ENCODE results near the gene NAA25.

NAA25 gene

DNA sequence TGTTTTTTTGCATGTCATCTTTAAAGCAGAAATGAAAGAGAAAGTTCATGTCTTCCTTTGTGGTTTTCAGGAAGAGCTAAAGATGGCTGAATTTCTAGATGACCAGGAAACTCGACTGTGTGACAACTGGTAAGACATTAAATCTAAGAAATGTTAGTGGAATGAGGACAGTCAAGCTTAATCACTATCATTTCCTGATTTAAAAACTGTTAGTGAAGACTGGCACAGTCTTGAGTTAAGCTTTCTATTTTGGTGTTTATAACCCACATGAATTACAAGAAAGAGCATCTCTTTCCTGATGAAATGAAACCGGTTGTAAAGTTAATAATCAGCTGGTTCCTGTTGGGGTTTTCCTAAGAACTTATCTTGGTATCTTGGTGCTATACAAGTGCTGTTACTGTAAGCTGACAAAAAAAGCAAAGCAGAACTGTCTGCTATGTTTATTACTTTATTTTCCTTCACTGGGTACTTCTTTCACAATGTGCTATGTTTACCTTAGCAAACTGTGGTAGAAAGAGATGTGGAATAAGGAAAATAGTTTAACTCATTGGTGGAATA is 21.9 kb upstream of the NAA25 start:
- no peak for DNase-seq
- H3K4me3 ChIP-seq (ENCODE audit: low read depth, low read length) = no peak overlapping the region
- no peaks in the 10 kb centered on the region for H3K9me3 ChIP-seq
- H3K27me3 ChIP-seq = no peaks in the 10 kb centered on the region
- no peaks in the 10 kb centered on the region for H3K4me1 ChIP-seq
- H3K36me3 ChIP-seq = peaks cover 11% of the 10 kb centered on the region
- TF ChIP-seq, protein P1, sequence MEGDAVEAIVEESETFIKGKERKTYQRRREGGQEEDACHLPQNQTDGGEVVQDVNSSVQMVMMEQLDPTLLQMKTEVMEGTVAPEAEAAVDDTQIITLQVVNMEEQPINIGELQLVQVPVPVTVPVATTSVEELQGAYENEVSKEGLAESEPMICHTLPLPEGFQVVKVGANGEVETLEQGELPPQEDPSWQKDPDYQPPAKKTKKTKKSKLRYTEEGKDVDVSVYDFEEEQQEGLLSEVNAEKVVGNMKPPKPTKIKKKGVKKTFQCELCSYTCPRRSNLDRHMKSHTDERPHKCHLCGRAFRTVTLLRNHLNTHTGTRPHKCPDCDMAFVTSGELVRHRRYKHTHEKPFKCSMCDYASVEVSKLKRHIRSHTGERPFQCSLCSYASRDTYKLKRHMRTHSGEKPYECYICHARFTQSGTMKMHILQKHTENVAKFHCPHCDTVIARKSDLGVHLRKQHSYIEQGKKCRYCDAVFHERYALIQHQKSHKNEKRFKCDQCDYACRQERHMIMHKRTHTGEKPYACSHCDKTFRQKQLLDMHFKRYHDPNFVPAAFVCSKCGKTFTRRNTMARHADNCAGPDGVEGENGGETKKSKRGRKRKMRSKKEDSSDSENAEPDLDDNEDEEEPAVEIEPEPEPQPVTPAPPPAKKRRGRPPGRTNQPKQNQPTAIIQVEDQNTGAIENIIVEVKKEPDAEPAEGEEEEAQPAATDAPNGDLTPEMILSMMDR (IDR thresholded peaks at IDR 0.05; ENCODE audit: low read depth, low read length) = no peak

DNA sequence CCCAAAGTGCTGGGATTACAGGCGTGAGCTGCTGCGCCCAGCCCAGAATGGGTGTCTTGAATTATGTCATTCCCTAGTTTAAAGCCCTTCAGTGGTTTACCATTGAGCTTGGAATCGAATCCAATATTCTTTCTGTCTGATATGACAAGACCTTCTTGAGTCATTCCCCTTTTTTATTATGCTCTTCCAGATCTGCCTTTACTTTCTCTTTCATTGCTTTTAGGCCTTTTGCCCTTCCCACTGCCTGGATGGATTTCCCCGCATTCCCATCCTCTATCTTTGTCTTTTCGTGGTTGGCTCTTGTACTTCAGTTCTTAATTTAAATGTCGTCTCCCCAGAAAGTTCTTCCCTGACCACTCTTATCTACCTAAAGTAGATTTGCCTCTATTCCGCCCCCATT is 18.3 kb upstream of the NAA25 start:
- Histone ChIP-seq H3K27me3 (no peaks in the 10 kb centered on the region), H3K36me3 (no peaks in the 10 kb centered on the region; the same call in 1 of the 2 replicates), H3K4me1 (no peaks in the 10 kb centered on the region; the same call in 1 of the 2 replicates), H3K9me3 (no peaks in the 10 kb centered on the region), H3K4me3 (ENCODE audit: low read depth, low read length) (no peak overlapping the region)
- no peak for DNase-seq
- TF ChIP-seq, protein P1 (IDR thresholded peaks at IDR 0.05; ENCODE audit: low read depth, low read length) = no peak

DNA sequence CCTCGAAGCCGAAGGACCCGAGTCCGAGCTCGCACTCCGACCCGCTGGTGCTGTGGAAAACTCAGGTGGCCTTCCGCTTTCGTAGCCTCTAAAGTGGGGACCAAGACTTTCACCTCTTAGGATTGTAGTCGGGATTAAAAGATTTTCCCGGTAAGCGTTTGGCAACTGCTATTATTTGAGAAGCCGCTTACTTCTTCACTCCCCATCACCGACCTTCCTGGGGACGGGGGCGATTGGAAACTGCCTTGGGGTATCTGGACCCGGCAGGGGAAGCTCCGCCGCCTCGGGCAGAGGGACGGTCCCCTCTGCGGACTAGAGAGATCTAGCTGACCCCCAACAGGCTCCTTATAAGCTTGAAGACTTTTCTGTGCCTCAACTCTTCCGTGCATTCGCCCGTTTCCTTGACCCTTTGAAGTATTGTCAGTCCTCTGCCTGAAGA is 17.4 kb upstream of the NAA25 start:
- DNase-seq = no peak
- TF ChIP-seq, protein P1 (IDR thresholded peaks at IDR 0.05; ENCODE audit: low read depth, low read length) = no peak
- H3K9me3 ChIP-seq = no peaks in the 10 kb centered on the region
- no peaks in the 10 kb centered on the region; the same call in 1 of the 2 replicates for H3K4me1 ChIP-seq
- peak overlapping the region; percentile 86 for H3K4me3 ChIP-seq (ENCODE audit: low read depth, low read length)
- H3K36me3 ChIP-seq = no peaks in the 10 kb centered on the region; the same call in 1 of the 2 replicates
- H3K27me3 ChIP-seq = no peaks in the 10 kb centered on the region

DNA sequence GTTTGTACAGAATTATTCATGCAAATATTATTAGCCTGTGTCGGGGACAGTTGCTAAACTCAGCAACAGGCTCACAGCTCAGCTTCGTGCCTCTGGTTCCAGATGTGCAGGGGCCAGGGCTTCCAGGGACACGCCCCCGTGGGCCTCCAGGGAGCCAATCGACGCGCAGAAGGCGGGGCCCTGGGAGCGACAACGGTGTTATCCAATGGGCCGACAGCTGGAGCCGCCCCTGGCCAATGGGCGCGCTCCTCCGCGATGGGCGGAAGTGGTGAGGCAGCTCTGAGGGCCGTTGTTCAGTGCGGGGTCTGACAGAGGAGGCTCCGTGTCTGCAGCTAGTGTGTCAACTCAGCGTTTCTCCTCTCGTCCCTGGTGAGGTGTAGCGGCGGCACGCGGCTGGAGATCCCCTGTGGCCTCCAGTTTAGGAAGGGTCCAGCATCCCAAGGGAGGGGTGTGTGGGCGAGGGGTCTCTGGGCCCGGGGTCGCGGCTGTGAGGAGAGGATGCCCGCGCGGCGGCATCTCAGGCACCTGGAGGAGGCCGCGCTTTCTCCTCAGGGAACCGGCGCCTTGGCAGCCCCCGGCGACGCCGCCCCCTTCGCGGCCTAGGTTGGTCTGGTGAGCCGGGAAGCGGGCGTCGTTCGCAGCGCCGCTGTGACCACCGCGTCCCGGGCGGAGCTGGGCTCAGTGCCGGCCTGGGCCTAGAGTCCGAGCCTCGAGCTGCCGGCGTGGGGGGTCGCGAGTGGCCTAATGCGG is 16.8 kb upstream of the NAA25 start, which contains the start of gene TRAFD1:
Gene TRAFD1 (plus strand): TSS at position 311 of the 750 bp plus-strand sequence. CDS start 4,963 bp downstream, outside the sequence.
- peak; percentile 99 for DNase-seq
- H3K27me3 ChIP-seq = no peaks in the 10 kb centered on the region
- TF ChIP-seq, protein P1 (IDR thresholded peaks at IDR 0.05; ENCODE audit: low read depth, low read length) = no peak
- H3K4me3 ChIP-seq (ENCODE audit: low read depth, low read length) = peak within 1 kb of the TSS; percentile 86
- no peaks in the 10 kb centered on the region for H3K9me3 ChIP-seq
- H3K4me1 ChIP-seq = no peaks in the 10 kb centered on the region; the same call in 1 of the 2 replicates
- H3K36me3 ChIP-seq = no peaks in the 10 kb centered on the region; the same call in 1 of the 2 replicates

DNA sequence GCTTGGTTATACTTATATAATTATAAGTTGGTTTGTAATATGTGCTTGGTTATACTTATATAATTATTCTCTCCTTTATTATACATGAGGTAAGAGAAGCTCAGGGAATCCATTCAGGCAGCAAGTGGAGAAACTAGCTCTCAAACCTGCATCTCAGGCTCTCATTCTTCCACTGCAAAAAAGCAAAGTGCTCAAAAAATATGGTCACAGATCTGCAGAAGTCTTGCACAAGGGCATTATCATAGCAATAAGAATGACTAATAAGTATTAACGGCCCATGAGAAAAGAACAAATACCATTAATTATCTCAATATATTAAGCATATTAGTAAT is 16.3 kb upstream of the NAA25 start:
- Histone ChIP-seq H3K36me3 (no peaks in the 10 kb centered on the region), H3K4me1 (no peaks in the 10 kb centered on the region; the same call in 1 of the 2 replicates), H3K4me3 (ENCODE audit: low read depth, low read length) (peak overlapping the region; percentile 17; the same call in 1 of the 2 replicates), H3K27me3 (no peaks in the 10 kb centered on the region), H3K9me3 (no peaks in the 10 kb centered on the region)
- TF ChIP-seq, protein P1 (IDR thresholded peaks at IDR 0.05; ENCODE audit: low read depth, low read length) = no peak
- DNase-seq = no peak

All from BE2C (cell line).